ENCODE results near the gene CAMK1D.

GRCh38 chr10:12382157-12382548, 32.8 kb downstream of the CAMK1D start:
- TF ChIP-seq, protein P1, sequence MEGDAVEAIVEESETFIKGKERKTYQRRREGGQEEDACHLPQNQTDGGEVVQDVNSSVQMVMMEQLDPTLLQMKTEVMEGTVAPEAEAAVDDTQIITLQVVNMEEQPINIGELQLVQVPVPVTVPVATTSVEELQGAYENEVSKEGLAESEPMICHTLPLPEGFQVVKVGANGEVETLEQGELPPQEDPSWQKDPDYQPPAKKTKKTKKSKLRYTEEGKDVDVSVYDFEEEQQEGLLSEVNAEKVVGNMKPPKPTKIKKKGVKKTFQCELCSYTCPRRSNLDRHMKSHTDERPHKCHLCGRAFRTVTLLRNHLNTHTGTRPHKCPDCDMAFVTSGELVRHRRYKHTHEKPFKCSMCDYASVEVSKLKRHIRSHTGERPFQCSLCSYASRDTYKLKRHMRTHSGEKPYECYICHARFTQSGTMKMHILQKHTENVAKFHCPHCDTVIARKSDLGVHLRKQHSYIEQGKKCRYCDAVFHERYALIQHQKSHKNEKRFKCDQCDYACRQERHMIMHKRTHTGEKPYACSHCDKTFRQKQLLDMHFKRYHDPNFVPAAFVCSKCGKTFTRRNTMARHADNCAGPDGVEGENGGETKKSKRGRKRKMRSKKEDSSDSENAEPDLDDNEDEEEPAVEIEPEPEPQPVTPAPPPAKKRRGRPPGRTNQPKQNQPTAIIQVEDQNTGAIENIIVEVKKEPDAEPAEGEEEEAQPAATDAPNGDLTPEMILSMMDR (IDR thresholded peaks at IDR 0.05; ENCODE audit: poor library complexity), result no peak
- TF ChIP-seq EZH2 (IDR thresholded peaks at IDR 0.05; ENCODE audit: borderline replicate concordance), result no peak

Measured in hepatocyte (in vitro differentiated cells).